ENCODE measurements around the gene SMOC1. TPM values are rescaled to one million over a fixed set of nuclear protein-coding genes. Genes with fewer than 3 reads are reported as not detected.

The SMOC1 gene
- total and polyA plus RNA-seq, 2 of the 8 experiments (the other 6 are each of a cell fraction or from before 2014, with no cell fraction given), result 1.6 to 2.4 TPM

- peak overlapping the region; percentile 67; the same call in 1 of the 2 replicates for H2BK5ac ChIP-seq (ENCODE audit: low read depth, low read length)
- no peak overlapping the region for H3K9ac ChIP-seq (replicated peaks in 1 of 4; ENCODE audit: extremely low read depth in 1 of 4, low read depth in 3 of 4, low read length in 3 of 4)
- ChIA-PET POLR2A (ENCODE audit: partially characterized antibody) (no interaction called here), CTCF (ENCODE audit: partially characterized antibody) (interaction anchor here (0.8 to 2.0 kb wide), 7 partner anchors 23 to 185 kb away, joined by 3 to 7 read pairs (median 3); no protein-coding TSS in a partner anchor)
- H3K4ac ChIP-seq (replicated peaks; ENCODE audit: insufficient read length, low read depth, low read length), result no peak overlapping the region
- H3K18ac ChIP-seq (ENCODE audit: extremely low read depth, low read length), result 0 out of 2 replicates have a peak overlapping the region, but pooled peaks have one; percentile 40
- peak overlapping the region; percentile 92 for H2AFZ ChIP-seq (ENCODE audit: low read length)
- H4K91ac ChIP-seq (replicated peaks; ENCODE audit: insufficient read length, low read length), result no peak overlapping the region
- no peak overlapping the region for H4K5ac ChIP-seq (ENCODE audit: insufficient read length, low read depth, low read length)
- H3K4me2 ChIP-seq (ENCODE audit: insufficient read depth in 1 of 2, low read depth in 2 of 2, low read length in 2 of 2), result peak overlapping the region in 1 of 2 experiments; percentile 20; a peak in 1 of 4 replicates
- no peaks in the 10 kb centered on the region for H3K9me3 ChIP-seq (ENCODE audit: insufficient read depth in 2 of 2, low read depth in 1 of 2, low read length in 1 of 2)
- H3K79me2 ChIP-seq (ENCODE audit: control insufficient read depth in 1 of 2, insufficient read depth in 2 of 2, low read length in 2 of 2), result no peaks in the 10 kb centered on the region
- no peak overlapping the region for H3K27ac ChIP-seq (ENCODE audit: low read depth, low read length)
- H3K14ac ChIP-seq (ENCODE audit: insufficient read length), result no peak overlapping the region
- H3K79me1 ChIP-seq (ENCODE audit: low read depth, low read length), result no peaks in the 10 kb centered on the region; the same call in 1 of the 2 replicates
- H3K23ac ChIP-seq (ENCODE audit: insufficient read length), result no peak overlapping the region
- 75% methylated on average over 11 of the region's 13 CpGs; no CpG with 5 or more reads in 1 of the 2 experiments for WGBS, 2 experiments (ENCODE audit: extremely low coverage in 1 of 2, insufficient coverage in 1 of 2, insufficient read length in 1 of 2, insufficient replicate concordance in 2 of 2, low coverage in 1 of 2, low lambda C conversion rate in 2 of 2, missing lambda C conversion rate in 1 of 2)
- no peak overlapping the region for H3K56ac ChIP-seq (replicated peaks; ENCODE audit: insufficient read length, low read depth, low read length)
- no peak for FAIRE-seq
- no peak overlapping the region for H2AK5ac ChIP-seq (ENCODE audit: low read depth, low read length)
- H4K8ac ChIP-seq (ENCODE audit: extremely low read depth, insufficient read depth, low read length), result peak overlapping the region; percentile 38; the same call in 1 of the 2 replicates
- peak overlapping the region; percentile 14; the same call in 1 of the 2 replicates for H2BK12ac ChIP-seq (ENCODE audit: low read depth, low read length)
- peaks cover 2 to 13% (median 8%) of the 10 kb centered on the region in 4 experiments for H3K4me1 ChIP-seq (replicated peaks in 1 of 4; ENCODE audit: control insufficient read depth in 3 of 4, insufficient read depth in 4 of 4, low read length in 3 of 4)
- H2BK120ac ChIP-seq (replicated peaks; ENCODE audit: low read depth, low read length), result peak overlapping the region; percentile 38
- peaks cover 0 to 4% of the 10 kb centered on the region in 2 experiments for H4K20me1 ChIP-seq (replicated peaks in 1 of 2; ENCODE audit: control insufficient read depth in 1 of 2, insufficient read depth in 2 of 2, low read length in 2 of 2)
- H3K27me3 ChIP-seq (replicated peaks in 1 of 4; ENCODE audit: control insufficient read depth in 3 of 4, extremely low read depth in 1 of 4, insufficient read depth in 3 of 4, low read length in 3 of 4), result no peaks in the 10 kb centered on the region
- H2BK20ac ChIP-seq (ENCODE audit: low read length), result 0 out of 2 replicates have a peak overlapping the region, but pooled peaks have one; percentile 13
- H2BK15ac ChIP-seq (ENCODE audit: low read length), result peak overlapping the region; percentile 61
- peaks cover 6% of the 10 kb centered on the region for H3K23me2 ChIP-seq (ENCODE audit: low read depth, low read length)
- no peak for DNase-seq (ENCODE audit: low read depth in 1 of 2, low spot score in 2 of 2)
- no peaks in the 10 kb centered on the region for H3K36me3 ChIP-seq (ENCODE audit: control insufficient read depth in 2 of 4, insufficient read depth in 4 of 4, low read length in 3 of 4)
- no peak overlapping the region for H3K4me3 ChIP-seq (ENCODE audit: extremely low read depth in 1 of 4, insufficient read depth in 2 of 4, low read depth in 3 of 4, low read length in 4 of 4)
- no peak for TF ChIP-seq ATF3 (IDR thresholded peaks at IDR 0.05; ENCODE audit: insufficient read depth, low read depth, low read length)
- no peak for TF ChIP-seq RXRA (IDR thresholded peaks at IDR 0.05; ENCODE audit: insufficient read depth, low read depth, low read length)
- no peak for TF ChIP-seq JUN (IDR thresholded peaks at IDR 0.05; ENCODE audit: low read depth, low read length)
- no peak for TF ChIP-seq KDM1A (IDR thresholded peaks at IDR 0.05; ENCODE audit: borderline replicate concordance, low read length)
- no peak for TF ChIP-seq PHF8 (conservative IDR thresholded peaks at IDR 0.05; ENCODE audit: low read depth, low read length)
- no peak for TF ChIP-seq SIN3A (conservative IDR thresholded peaks at IDR 0.05 in 1 of 2, IDR thresholded peaks at IDR 0.05 in 1 of 2; ENCODE audit: low read depth in 1 of 2, low read length in 2 of 2)
- no peak for TF ChIP-seq BRCA1 (IDR thresholded peaks at IDR 0.05; ENCODE audit: low read depth, low read length)
- no peak for TF ChIP-seq RFX5 (IDR thresholded peaks at IDR 0.05; ENCODE audit: borderline replicate concordance, low read depth, low read length)
- no peak for TF ChIP-seq KDM5A (IDR thresholded peaks at IDR 0.05; ENCODE audit: low read length)
- no peak for TF ChIP-seq POLR2AphosphoS5 (IDR thresholded peaks at IDR 0.05; ENCODE audit: low read depth, low read length)
- TF ChIP-seq POU5F1 (IDR thresholded peaks at IDR 0.05; ENCODE audit: low read depth, low read length), result no peak
- no peak for TF ChIP-seq TBP (IDR thresholded peaks at IDR 0.05; ENCODE audit: low read depth, low read length)
Observed at GRCh38 chr14:69842686-69843420, 36.4 kb upstream of the SMOC1 start.

Measured in H1 (cell line).